Measurements from ENCODE around the gene SLC25A33. TPM values are rescaled to one million over a fixed set of nuclear protein-coding genes. Genes with fewer than 3 reads are reported as not detected.
A peak's percentile ranks its signal among the peaks of the same experiment; 100 is the strongest.

Gene SLC25A33
- total RNA-seq, 2 donors from 2014 or later, result 3.6 to 7.6 TPM

GRCh38 chr1:9629445-9630201 lies 90.4 kb downstream of the SLC25A33 start:
- peak overlapping the region; percentile 94 for H3K27ac Mint-ChIP-seq
- peaks cover 27% of the 10 kb centered on the region for H3K4me1 Mint-ChIP-seq
- peaks cover 50% of the 10 kb centered on the region for H3K36me3 Mint-ChIP-seq (ENCODE audit: low read depth)
- peak overlapping the region; percentile 100 for H3K4me3 Mint-ChIP-seq
- H3K27me3 Mint-ChIP-seq, result no peaks in the 10 kb centered on the region
- peak; percentile 59 for ATAC-seq (replicated peaks)
- H3K9me3 Mint-ChIP-seq, result no peaks in the 10 kb centered on the region

- ATAC-seq (replicated peaks), result no peak
- peaks cover 59% of the 10 kb centered on the region for H3K36me3 Mint-ChIP-seq (ENCODE audit: low read depth)
- H3K4me1 Mint-ChIP-seq, result peaks cover 36% of the 10 kb centered on the region
- peak overlapping the region; percentile 94 for H3K27ac Mint-ChIP-seq
- no peaks in the 10 kb centered on the region for H3K27me3 Mint-ChIP-seq
- peak overlapping the region; percentile 100 for H3K4me3 Mint-ChIP-seq
- H3K9me3 Mint-ChIP-seq, result no peaks in the 10 kb centered on the region
These were observed 91.3 kb downstream of the SLC25A33 start for GRCh38 chr1:9630331-9631111.

- Mint-ChIP-seq H3K27me3 (no peaks in the 10 kb centered on the region), H3K4me1 (peaks cover 30% of the 10 kb centered on the region), H3K27ac (no peak overlapping the region), H3K36me3 (ENCODE audit: low read depth) (peaks cover 67% of the 10 kb centered on the region), H3K9me3 (no peaks in the 10 kb centered on the region), H3K4me3 (peak overlapping the region; percentile 100)
- ATAC-seq (replicated peaks), result no peak
These were observed 92.3 kb downstream of the SLC25A33 start for GRCh38 chr1:9631613-9632012.

GRCh38 chr1:9633493-9633892 lies 94.2 kb downstream of the SLC25A33 start:
- ATAC-seq (replicated peaks), result no peak
- Mint-ChIP-seq H3K27me3 (no peaks in the 10 kb centered on the region), H3K9me3 (no peaks in the 10 kb centered on the region), H3K36me3 (ENCODE audit: low read depth) (peaks cover 77% of the 10 kb centered on the region), H3K4me3 (peak overlapping the region; percentile 100), H3K4me1 (peaks cover 22% of the 10 kb centered on the region), H3K27ac (no peak overlapping the region)

GRCh38 chr1:9634582-9634981 lies 95.3 kb downstream of the SLC25A33 start:
- no peak for ATAC-seq (replicated peaks)
- H3K27me3 Mint-ChIP-seq, result no peaks in the 10 kb centered on the region
- H3K27ac Mint-ChIP-seq, result peak overlapping the region; percentile 5
- peaks cover 23% of the 10 kb centered on the region for H3K4me1 Mint-ChIP-seq
- H3K36me3 Mint-ChIP-seq (ENCODE audit: low read depth), result peaks cover 80% of the 10 kb centered on the region
- H3K9me3 Mint-ChIP-seq, result no peaks in the 10 kb centered on the region
- H3K4me3 Mint-ChIP-seq, result no peak overlapping the region

Other genes starting within 250 kb of the SLC25A33 start
- gene SPSB1, start 246.6 kb upstream of the SLC25A33 start, total RNA-seq, result 10 to 100 TPM in 1 of 2 donors, 1 to 10 TPM in 1; 8.1 to 14.4 TPM
- 10 to 100 TPM; 12.0 to 25.5 TPM for gene TMEM201, start 49.4 kb downstream of the SLC25A33 start, total RNA-seq
- gene PIK3CD, start 112.3 kb downstream of the SLC25A33 start, total RNA-seq, result 100 to 1,000 TPM; 114 to 120 TPM

Measured in activated T-helper 17 cell treated with anti-CD3 and anti-CD28 coated beads, Interleukin-2, amount 50 U/mL, for 72 hours (primary cell).